Astrocyte (in vitro differentiated cells and primary cell): ENCODE data around the gene ASIC3. TPM values are rescaled to one million over a fixed set of nuclear protein-coding genes. Genes with fewer than 3 reads are reported as not detected.

Source experiments
- DNase-seq: peaks from one replicate; pipeline ENCODE4 v3.0.0-alpha.2; 2010; ENCODE audit warnings: low read depth
- FAIRE-seq: peaks from 2 replicates; lab custom pipeline; 2011; peaks lifted over from hg19 to GRCh38; lab: Jason Lieb, UNC
- H2AFZ ChIP-seq: 2 replicates; pipeline ENCODE4 v1.6.0; 2012; ENCODE audit warnings: low read depth, low read length, inconsistent platforms
- H3K27ac ChIP-seq: 2 replicates; pipeline ENCODE4 v1.5.1; 2011; ENCODE audit warnings: low read depth, low read length, inconsistent platforms
- H3K27me3 ChIP-seq: 2 replicates; pipeline ENCODE4 v1.6.0; 2011; ENCODE audit warnings: low read length, inconsistent platforms; ENCODE audit not compliant: insufficient read depth
- H3K36me3 ChIP-seq: 2 replicates; pipeline ENCODE4 v1.5.1; 2011; ENCODE audit warnings: low read length, inconsistent platforms; ENCODE audit not compliant: insufficient read depth
- H3K4me1 ChIP-seq: 2 replicates; pipeline ENCODE4 v1.5.1; 2011; ENCODE audit warnings: low read length, inconsistent platforms; ENCODE audit not compliant: insufficient read depth
- H3K4me2 ChIP-seq: 2 replicates; pipeline ENCODE4 v1.6.0; 2012; ENCODE audit warnings: low read length, inconsistent platforms
- H3K4me3 ChIP-seq: 2 replicates; pipeline ENCODE4 v1.5.1; 2011; ENCODE audit warnings: low read depth, mild to moderate bottlenecking, low read length, inconsistent platforms; ENCODE audit not compliant: insufficient read depth
- H3K79me2 ChIP-seq: 2 replicates; pipeline ENCODE4 v1.6.0; 2012; ENCODE audit warnings: mild to moderate bottlenecking, low read length, inconsistent platforms; ENCODE audit not compliant: insufficient read depth
- H3K9ac ChIP-seq: 2 replicates; pipeline ENCODE4 v1.6.0; 2012; ENCODE audit warnings: mild to moderate bottlenecking, low read length, inconsistent platforms
- H3K9me3 ChIP-seq: 2 replicates; pipeline ENCODE4 v1.5.1; 2012; ENCODE audit warnings: low read depth, mild to moderate bottlenecking, low read length, inconsistent platforms; ENCODE audit not compliant: insufficient read depth
- H4K20me1 ChIP-seq: 2 replicates; pipeline ENCODE4 v1.6.0; 2012; ENCODE audit warnings: low read length, inconsistent platforms; ENCODE audit not compliant: insufficient read depth
- H3K27ac Mint-ChIP-seq: one replicate; pipeline ENCODE4 v1.8.0; 2021; ENCODE audit warnings: mild to moderate bottlenecking, mixed read lengths; ENCODE audit not compliant: unreplicated experiment
- H3K27me3 Mint-ChIP-seq: one replicate; pipeline ENCODE4 v1.8.0; 2021; ENCODE audit warnings: low read depth, mixed read lengths; ENCODE audit not compliant: unreplicated experiment
- H3K36me3 Mint-ChIP-seq: one replicate; pipeline ENCODE4 v1.8.0; 2021; ENCODE audit warnings: low read depth, mixed read lengths; ENCODE audit not compliant: unreplicated experiment
- H3K4me1 Mint-ChIP-seq: one replicate; pipeline ENCODE4 v1.8.0; 2021; ENCODE audit warnings: low read depth, mixed read lengths; ENCODE audit not compliant: unreplicated experiment
- H3K4me3 Mint-ChIP-seq: one replicate; pipeline ENCODE4 v1.8.0; 2021; ENCODE audit warnings: mild to moderate bottlenecking, moderate library complexity, mixed read lengths; ENCODE audit not compliant: unreplicated experiment
- H3K9me3 Mint-ChIP-seq: one replicate; pipeline ENCODE4 v1.8.0; 2021; ENCODE audit warnings: mild to moderate bottlenecking, mixed read lengths; ENCODE audit not compliant: unreplicated experiment
- CTCF ChIP-seq: IDR thresholded peaks from 2 replicates; pipeline ENCODE4 v1.5.1; 2011; ENCODE audit warnings: low read depth, mild to moderate bottlenecking, inconsistent platforms, low read length, moderate library complexity; ENCODE audit not compliant: insufficient read depth
- EZH2 ChIP-seq: IDR thresholded peaks from 2 replicates; pipeline ENCODE4 v1.6.1; 2012; ENCODE audit warnings: mild to moderate bottlenecking, low read length, inconsistent platforms; ENCODE audit not compliant: insufficient read depth
- total RNA-seq: library from RNA; stranded (reverse); gene quantifications from 2 replicates; pipeline ENCODE4 v1.2.1, GENCODE V29; 2021

ASIC3 gene
- total RNA-seq, 1 donor from 2014 or later = 3.9 TPM

- no peak overlapping the region for H2AFZ ChIP-seq
- FAIRE-seq (no peak), DNase-seq (no peak)
- H3K27ac ChIP-seq = no peak overlapping the region
- H3K4me2 ChIP-seq = no peak overlapping the region
- no peaks in the 10 kb centered on the region for H3K9me3 ChIP-seq
- peaks cover 13% of the 10 kb centered on the region for H3K4me1 Mint-ChIP-seq
- no peak overlapping the region for H3K27ac Mint-ChIP-seq
- no peaks in the 10 kb centered on the region for H3K27me3 ChIP-seq
- TF ChIP-seq CTCF (no peak), EZH2 (no peak)
- no peak overlapping the region for H3K9ac ChIP-seq
- H3K4me3 Mint-ChIP-seq = no peak overlapping the region
- peaks cover 11% of the 10 kb centered on the region for H3K36me3 Mint-ChIP-seq
- H3K4me3 ChIP-seq = no peak overlapping the region
- H4K20me1 ChIP-seq = no peaks in the 10 kb centered on the region
- no peaks in the 10 kb centered on the region for H3K9me3 Mint-ChIP-seq
- peaks cover 5% of the 10 kb centered on the region for H3K36me3 ChIP-seq
- peaks cover 9% of the 10 kb centered on the region for H3K79me2 ChIP-seq
- H3K27me3 Mint-ChIP-seq = no peaks in the 10 kb centered on the region
- peaks cover 12% of the 10 kb centered on the region for H3K4me1 ChIP-seq
These were observed 13.9 kb upstream of the ASIC3 start for GRCh38 chr7:151034312-151035025.

GRCh38 chr7:151035026-151035717 lies 13.2 kb upstream of the ASIC3 start:
- H3K36me3 ChIP-seq = peaks cover 5% of the 10 kb centered on the region
- no peak overlapping the region for H2AFZ ChIP-seq
- Mint-ChIP-seq H3K9me3 (no peaks in the 10 kb centered on the region), H3K4me1 (peaks cover 20% of the 10 kb centered on the region), H3K27me3 (no peaks in the 10 kb centered on the region), H3K36me3 (peaks cover 11% of the 10 kb centered on the region), H3K27ac (no peak overlapping the region), H3K4me3 (no peak overlapping the region)
- H3K9ac ChIP-seq = no peak overlapping the region
- FAIRE-seq = no peak
- no peak for DNase-seq
- no peaks in the 10 kb centered on the region for H3K9me3 ChIP-seq
- H3K4me3 ChIP-seq = no peak overlapping the region
- H3K27ac ChIP-seq = no peak overlapping the region
- no peak for TF ChIP-seq CTCF
- no peak for TF ChIP-seq EZH2
- peaks cover 19% of the 10 kb centered on the region for H3K4me1 ChIP-seq
- H3K79me2 ChIP-seq = peaks cover 2% of the 10 kb centered on the region
- no peak overlapping the region for H3K4me2 ChIP-seq
- no peaks in the 10 kb centered on the region for H3K27me3 ChIP-seq
- no peaks in the 10 kb centered on the region for H4K20me1 ChIP-seq

GRCh38 chr7:151035902-151036301 lies 12.4 kb upstream of the ASIC3 start:
- Histone ChIP-seq H3K4me3 (no peak overlapping the region), H3K9me3 (no peaks in the 10 kb centered on the region), H3K4me1 (peaks cover 21% of the 10 kb centered on the region), H3K79me2 (peaks cover under 1% of the 10 kb centered on the region), H3K36me3 (peaks cover 5% of the 10 kb centered on the region), H2AFZ (no peak overlapping the region), H4K20me1 (no peaks in the 10 kb centered on the region), H3K27me3 (no peaks in the 10 kb centered on the region), H3K9ac (no peak overlapping the region), H3K4me2 (no peak overlapping the region), H3K27ac (no peak overlapping the region)
- FAIRE-seq (no peak), DNase-seq (no peak)
- Mint-ChIP-seq H3K4me1 (peaks cover 23% of the 10 kb centered on the region), H3K36me3 (peaks cover 11% of the 10 kb centered on the region), H3K4me3 (no peak overlapping the region), H3K27ac (no peak overlapping the region), H3K27me3 (no peaks in the 10 kb centered on the region), H3K9me3 (no peaks in the 10 kb centered on the region)
- TF ChIP-seq EZH2 = no peak
